Spleen (tissue), 11 donors: ENCODE data around the gene ADAM11. TPM values are rescaled to one million over a fixed set of nuclear protein-coding genes. Genes with fewer than 3 reads are reported as not detected.
"Not testable (repeated sequence)": the region's sequence is repeated elsewhere in the genome, so short reads cannot be mapped to it uniquely, and the experiment has no call there.

ENCODE experiments used
- DNase-seq: peaks from one replicate; pipeline ENCODE4 v3.0.0-alpha.2; 2020
- H3K27ac ChIP-seq, 8 donors: fragments of 200-600 bp; sonication (generic) in 7 of 8; 1 replicate in 4 of 8; 2 replicates in 4 of 8; pipeline versions ENCODE4 v1.5.0 to v1.8.0; 2016 to 2021; ENCODE audit warnings: inconsistent platforms in 4 of 8, mild to moderate bottlenecking in 4 of 8, moderate library complexity in 1 of 8
- H3K27me3 ChIP-seq, 7 donors: fragments of 200-600 bp; sonication (generic) in 6 of 7; replicated peaks in 1 of 7; 1 replicate in 4 of 7; 2 replicates in 3 of 7; pipeline versions ENCODE4 v1.5.0 to v1.8.0; 2016 to 2021; ENCODE audit warnings: inconsistent platforms in 3 of 7, mild to moderate bottlenecking in 1 of 7
- H3K36me3 ChIP-seq, 6 donors: fragments of 200-600 bp; sonication (generic) in 5 of 6; 1 replicate in 4 of 6; 2 replicates in 2 of 6; pipeline versions ENCODE4 v1.5.0 to v1.8.0; 2016 to 2021; ENCODE audit warnings: inconsistent platforms in 2 of 6
- H3K4me1 ChIP-seq, 6 donors: fragments of 200-600 bp; sonication (generic) in 5 of 6; 1 replicate in 3 of 6; 2 replicates in 3 of 6; pipeline versions ENCODE4 v1.5.0 to v1.8.0; 2016 to 2021; ENCODE audit warnings: inconsistent platforms in 3 of 6
- H3K4me3 ChIP-seq, 8 donors: fragments of 200-600 bp; sonication (generic) in 7 of 8; 1 replicate in 4 of 8; 2 replicates in 4 of 8; pipeline versions ENCODE4 v1.5.0 to v1.8.0; 2016 to 2021; ENCODE audit warnings: inconsistent platforms in 4 of 8, mild to moderate bottlenecking in 4 of 8, moderate library complexity in 2 of 8
- H3K9me3 ChIP-seq, 8 donors: fragments of 200-600 bp; sonication (generic) in 7 of 8; 1 replicate in 4 of 8; 2 replicates in 4 of 8; pipeline versions ENCODE4 v1.5.0 to v1.8.0; 2016 to 2021; ENCODE audit warnings: inconsistent platforms in 4 of 8
- CTCF ChIP-seq, 11 experiments: fragments of 200-600 bp in 7 of 11; fragments of 450-650 bp in 4 of 11; sonication (generic) in 4 of 11; IDR thresholded peaks in 8 of 11; conservative IDR thresholded peaks in 3 of 11; 1 replicate in 7 of 11; 2 replicates in 4 of 11; pipeline versions ENCODE4 v1.4.0 to v1.8.0; 2016 to 2021; ENCODE audit warnings: antibody characterized with exemption in 11 of 11, inconsistent platforms in 4 of 11, mild to moderate bottlenecking in 1 of 11
- POLR2A ChIP-seq, 3 donors: fragments of 450-650 bp; IDR thresholded peaks; one replicate each; pipeline ENCODE4 v1.5.1; 2017; ENCODE audit warnings: antibody characterized with exemption in 3 of 3, mild to moderate bottlenecking in 1 of 3
- POLR2AphosphoS5 ChIP-seq, 3 donors: sonication (generic); formaldehyde crosslinking; IDR thresholded peaks; one replicate each; pipeline ENCODE4 v1.5.1; 2017; ENCODE audit warnings: antibody characterized with exemption in 3 of 3
- WGBS, 5 donors: extraction: QIAGEN DNeasy Blood & Tissue Kit in 3 of 5; methylation state at CpG; one replicate each; pipeline versions ENCODE4 v1.1.5 to v1.1.7; 2013 to 2018; 5-methylcytosine and 5-hydroxymethylcytosine counted together
- intact Hi-C: fragments of 100-400 bp; cut with DNase I; formaldehyde crosslinking; loops from one replicate; pipeline ENCODE4 v1.15.0; 2023; ENCODE audit warnings: low total_unique reads
- polyA plus RNA-seq, 3 donors: library from polyadenylated mRNA; stranded (reverse); fragments of 200-250 nt; gene quantifications; one replicate each; pipeline ENCODE4 v1.2.1, GENCODE V29; 2013
- total RNA-seq, 7 donors: library from RNA; depleted of rRNA in 3 of 7; stranded (reverse); fragments of >200 nt in 3 of 7; fragmentation: NEBNext Ultra II Directional in 4 of 7; extraction: Animal tissue kit (Norgen Biotek cat#: 25700) in 4 of 7; gene quantifications; one replicate each; pipeline versions ENCODE4 v1.1.0 to v1.2.1, GENCODE V29; 2016 to 2021
- donor health status: healthy with polysubstance abuse.
- donor health status: DM: no; HTN: no; CAD: no; lungs with moderate emphysema.
- donor health status: DM: no; HTN: no; CAD: no.
- donor health status: Bipolar disorder and iron deficiency.
- donor health status: healthy.
- donor health status: DM: no; HTN: no; CAD: no.
- donor health status: DM: yes; HTN: yes; CAD: no.

ADAM11 gene
- total and polyA plus RNA-seq, 10 donors: 0.10 to 0.79 (median 0.29) TPM; not detected in 1

- Histone ChIP-seq H3K4me3 (no peak overlapping the region), H3K9me3 (no peaks in the 10 kb centered on the region), H3K27ac (no peak overlapping the region), H3K4me1 (peaks cover 0 to 6% (median 2%) of the 10 kb centered on the region in 6 donors), H3K36me3 (peaks cover 0 to 78% (median 3%) of the 10 kb centered on the region in 6 donors), H3K27me3 (no peaks in the 10 kb centered on the region)
- intact Hi-C loops: no loop called here
- TF ChIP-seq POLR2AphosphoS5 (IDR thresholded peaks at IDR 0.05) (no peak), CTCF (IDR thresholded peaks at IDR 0.05 in 8 of 11, conservative IDR thresholded peaks at IDR 0.05 in 3 of 11) (no peak), POLR2A (IDR thresholded peaks at IDR 0.05) (no peak)
- DNase-seq: no peak
- 93 to 99% (median 96%) methylated on average over 8 of the region's 8 CpGs for WGBS, 5 donors
Observed at GRCh38 chr17:44741316-44741715, 17.5 kb upstream of the ADAM11 start.

GRCh38 chr17:44745301-44745700, 13.5 kb upstream of the ADAM11 start:
- whole genome bisulfite sequencing, 5 donors: 44 to 75% (median 70%) methylated on average over 1 of the region's 1 CpG

GRCh38 chr17:44745738-44746137, 13.1 kb upstream of the ADAM11 start:
- intact Hi-C loops, H3K27ac ChIP-seq, H3K4me1 ChIP-seq, H3K27me3 ChIP-seq, H3K9me3 ChIP-seq, H3K4me3 ChIP-seq, DNase-seq: not testable (repeated sequence)
- WGBS, 5 donors: 91 to 100% (median 94%) methylated on average over 5 of the region's 5 CpGs
- peaks cover 0 to 78% (median 26%) of the 10 kb centered on the region in 6 donors for H3K36me3 ChIP-seq

More at GRCh38 chr17:44745301-44745700, 13.5 kb upstream of the ADAM11 start:
- intact Hi-C loops: no loop called here
- TF ChIP-seq POLR2A (IDR thresholded peaks at IDR 0.05) (no peak), POLR2AphosphoS5 (IDR thresholded peaks at IDR 0.05) (no peak)
- Histone ChIP-seq H3K4me1 (no peaks in the 10 kb centered on the region), H3K9me3 (no peaks in the 10 kb centered on the region), H3K4me3 (no peak overlapping the region), H3K36me3 (peaks cover 0 to 78% (median 26%) of the 10 kb centered on the region in 6 donors), H3K27ac (no peak overlapping the region), H3K27me3 (no peaks in the 10 kb centered on the region)
- no peak for DNase-seq

GRCh38 chr17:44747566-44747965, 11.2 kb upstream of the ADAM11 start:
- H3K4me3 ChIP-seq: no peak overlapping the region
- H3K4me1 ChIP-seq: no peaks in the 10 kb centered on the region
- DNase-seq: no peak
- peaks cover 0 to 81% (median 24%) of the 10 kb centered on the region in 6 donors for H3K36me3 ChIP-seq
- intact Hi-C loops: no loop called here
- H3K9me3 ChIP-seq: no peaks in the 10 kb centered on the region
- TF ChIP-seq POLR2A (IDR thresholded peaks at IDR 0.05): no peak
- H3K27ac ChIP-seq: no peak overlapping the region
- no peaks in the 10 kb centered on the region for H3K27me3 ChIP-seq

- intact Hi-C loops: no loop called here
- H3K27me3 ChIP-seq: no peaks in the 10 kb centered on the region
- no peaks in the 10 kb centered on the region for H3K4me1 ChIP-seq
- H3K27ac ChIP-seq: no peak overlapping the region
- H3K9me3 ChIP-seq: no peaks in the 10 kb centered on the region
- peak overlapping the region in 1 of 8 donors; percentile 31 for H3K4me3 ChIP-seq
- 80 to 91% (median 90%) methylated on average over 14 to 19 of the region's 19 CpGs for WGBS, 5 donors
- peaks cover 0 to 63% (median 24%) of the 10 kb centered on the region in 6 donors for H3K36me3 ChIP-seq
- TF ChIP-seq POLR2A (IDR thresholded peaks at IDR 0.05) (no peak), CTCF (IDR thresholded peaks at IDR 0.05 in 8 of 11, conservative IDR thresholded peaks at IDR 0.05 in 3 of 11) (no peak), POLR2AphosphoS5 (IDR thresholded peaks at IDR 0.05) (no peak)
- no peak for DNase-seq
Observed at GRCh38 chr17:44749076-44749979, 9.5 kb upstream of the ADAM11 start.
